Measurements from ENCODE around the gene TMEM179. TPM values are rescaled to one million over a fixed set of nuclear protein-coding genes. Genes with fewer than 3 reads are reported as not detected.

TMEM179 gene
- total RNA-seq, 2 donors from 2014 or later, result not detected

- H3K4me3 Mint-ChIP-seq, result no peak overlapping the region
- DNase-seq (no peak), ATAC-seq (no peak)
- no peaks in the 10 kb centered on the region for H3K9me3 ChIP-seq (ENCODE audit: control insufficient read depth, low read length, poor library complexity, severe bottlenecking)
- peaks cover 22% of the 10 kb centered on the region for H3K27me3 Mint-ChIP-seq
- H3K36me3 Mint-ChIP-seq (ENCODE audit: low read depth), result no peaks in the 10 kb centered on the region
- H3K27ac Mint-ChIP-seq, result no peak overlapping the region
- peaks cover 9% of the 10 kb centered on the region for H3K4me1 Mint-ChIP-seq
Measured at GRCh38 chr14:104593241-104593701, 11.3 kb downstream of the TMEM179 start.

GRCh38 chr14:104592785-104593184, 11.8 kb downstream of the TMEM179 start:
- no peaks in the 10 kb centered on the region for H3K36me3 Mint-ChIP-seq (ENCODE audit: low read depth)
- no peak for ATAC-seq
- no peak for DNase-seq

GRCh38 chr14:104592292-104592672, 12.3 kb downstream of the TMEM179 start:
- DNase-seq (no peak), ATAC-seq (no peak)
- peaks cover 9% of the 10 kb centered on the region for H3K4me1 Mint-ChIP-seq
- no peak overlapping the region for H3K4me3 Mint-ChIP-seq
- H3K27me3 Mint-ChIP-seq, result peaks cover 20% of the 10 kb centered on the region
- H3K27ac Mint-ChIP-seq, result no peak overlapping the region
- no peaks in the 10 kb centered on the region for H3K36me3 Mint-ChIP-seq (ENCODE audit: low read depth)
- H3K9me3 ChIP-seq (ENCODE audit: control insufficient read depth, low read length, poor library complexity, severe bottlenecking), result no peaks in the 10 kb centered on the region

More at GRCh38 chr14:104592785-104593184, 11.8 kb downstream of the TMEM179 start:
- H3K9me3 ChIP-seq (ENCODE audit: control insufficient read depth, low read length, poor library complexity, severe bottlenecking), result no peaks in the 10 kb centered on the region
- no peak overlapping the region for H3K4me3 Mint-ChIP-seq
- H3K4me1 Mint-ChIP-seq, result peaks cover 9% of the 10 kb centered on the region
- H3K27me3 Mint-ChIP-seq, result peaks cover 20% of the 10 kb centered on the region
- no peak overlapping the region for H3K27ac Mint-ChIP-seq

GRCh38 chr14:104591506-104592291, 12.9 kb downstream of the TMEM179 start:
- Mint-ChIP-seq H3K27me3 (peaks cover 20% of the 10 kb centered on the region), H3K27ac (no peak overlapping the region), H3K4me1 (peaks cover 9% of the 10 kb centered on the region), H3K4me3 (no peak overlapping the region), H3K36me3 (ENCODE audit: low read depth) (no peaks in the 10 kb centered on the region)
- no peak for DNase-seq
- H3K9me3 ChIP-seq (ENCODE audit: control insufficient read depth, low read length, poor library complexity, severe bottlenecking), result no peaks in the 10 kb centered on the region
- no peak for ATAC-seq

GRCh38 chr14:104591031-104591430, 13.5 kb downstream of the TMEM179 start:
- Mint-ChIP-seq H3K4me3 (no peak overlapping the region), H3K27me3 (peaks cover 26% of the 10 kb centered on the region), H3K4me1 (peaks cover 9% of the 10 kb centered on the region), H3K36me3 (ENCODE audit: low read depth) (no peaks in the 10 kb centered on the region), H3K27ac (no peak overlapping the region)
- no peak for DNase-seq
- no peaks in the 10 kb centered on the region for H3K9me3 ChIP-seq (ENCODE audit: control insufficient read depth, low read length, poor library complexity, severe bottlenecking)
- ATAC-seq, result no peak

- H3K9me3 ChIP-seq (ENCODE audit: control insufficient read depth, low read length, poor library complexity, severe bottlenecking), result no peaks in the 10 kb centered on the region
- peaks cover 9% of the 10 kb centered on the region for H3K4me1 Mint-ChIP-seq
- DNase-seq, result no peak
- H3K4me3 Mint-ChIP-seq, result no peak overlapping the region
- H3K27me3 Mint-ChIP-seq, result peaks cover 28% of the 10 kb centered on the region
- H3K27ac Mint-ChIP-seq, result no peak overlapping the region
- H3K36me3 Mint-ChIP-seq (ENCODE audit: low read depth), result peaks cover 2% of the 10 kb centered on the region
- no peak for ATAC-seq
Measured at GRCh38 chr14:104590240-104590965, 14.2 kb downstream of the TMEM179 start.

- H3K4me3 Mint-ChIP-seq, result no peak overlapping the region
- H3K4me1 Mint-ChIP-seq, result peaks cover 9% of the 10 kb centered on the region
- H3K27ac Mint-ChIP-seq, result no peak overlapping the region
- no peak for DNase-seq
- peaks cover 26% of the 10 kb centered on the region for H3K27me3 Mint-ChIP-seq
- no peak for ATAC-seq
- no peaks in the 10 kb centered on the region for H3K9me3 ChIP-seq (ENCODE audit: control insufficient read depth, low read length, poor library complexity, severe bottlenecking)
- peaks cover 2% of the 10 kb centered on the region for H3K36me3 Mint-ChIP-seq (ENCODE audit: low read depth)
Measured at GRCh38 chr14:104589338-104590195, 15.0 kb downstream of the TMEM179 start.

GRCh38 chr14:104588066-104588857, 16.3 kb downstream of the TMEM179 start:
- H3K27me3 Mint-ChIP-seq, result peaks cover 34% of the 10 kb centered on the region
- H3K4me3 Mint-ChIP-seq, result no peak overlapping the region
- no peaks in the 10 kb centered on the region for H3K9me3 ChIP-seq (ENCODE audit: control insufficient read depth, low read length, poor library complexity, severe bottlenecking)
- H3K4me1 Mint-ChIP-seq, result peaks cover 11% of the 10 kb centered on the region
- ATAC-seq (no peak), DNase-seq (no peak)
- peaks cover 2% of the 10 kb centered on the region for H3K36me3 Mint-ChIP-seq (ENCODE audit: low read depth)
- no peak overlapping the region for H3K27ac Mint-ChIP-seq

GRCh38 chr14:104587641-104588040, 16.9 kb downstream of the TMEM179 start:
- H3K4me1 Mint-ChIP-seq, result peaks cover 11% of the 10 kb centered on the region
- peaks cover 2% of the 10 kb centered on the region for H3K36me3 Mint-ChIP-seq (ENCODE audit: low read depth)
- H3K27me3 Mint-ChIP-seq, result peaks cover 31% of the 10 kb centered on the region
- DNase-seq (no peak), ATAC-seq (no peak)
- H3K9me3 ChIP-seq (ENCODE audit: control insufficient read depth, low read length, poor library complexity, severe bottlenecking), result no peaks in the 10 kb centered on the region
- H3K4me3 Mint-ChIP-seq, result no peak overlapping the region
- no peak overlapping the region for H3K27ac Mint-ChIP-seq

- H3K27me3 Mint-ChIP-seq, result peaks cover 25% of the 10 kb centered on the region
- ATAC-seq (no peak), DNase-seq (no peak)
- H3K36me3 Mint-ChIP-seq (ENCODE audit: low read depth), result peaks cover 2% of the 10 kb centered on the region
- H3K27ac Mint-ChIP-seq, result no peak overlapping the region
- H3K4me1 Mint-ChIP-seq, result peaks cover 5% of the 10 kb centered on the region
- no peaks in the 10 kb centered on the region for H3K9me3 ChIP-seq (ENCODE audit: control insufficient read depth, low read length, poor library complexity, severe bottlenecking)
- H3K4me3 Mint-ChIP-seq, result no peak overlapping the region
Measured at GRCh38 chr14:104586832-104587620, 17.5 kb downstream of the TMEM179 start.

- H3K9me3 ChIP-seq (ENCODE audit: control insufficient read depth, low read length, poor library complexity, severe bottlenecking), result no peaks in the 10 kb centered on the region
- ATAC-seq (no peak), DNase-seq (no peak)
- H3K27me3 Mint-ChIP-seq, result peaks cover 30% of the 10 kb centered on the region
- H3K27ac Mint-ChIP-seq, result no peak overlapping the region
- peak overlapping the region; percentile 57 for H3K4me3 Mint-ChIP-seq
- peaks cover 5% of the 10 kb centered on the region for H3K4me1 Mint-ChIP-seq
- H3K36me3 Mint-ChIP-seq (ENCODE audit: low read depth), result peaks cover 2% of the 10 kb centered on the region
Measured at GRCh38 chr14:104585966-104586697, 18.4 kb downstream of the TMEM179 start.

Measured in T-helper 17 cell (primary cell).